MM.1S (cell line): ENCODE measurements around the gene ELF5.

Source experiments
- DNase-seq: peaks from one replicate; pipeline ENCODE4 v3.0.0-alpha.2; 2015
- H2AFZ ChIP-seq: fragments of 300-600 bp; sonication (generic); 2 replicates; pipeline ENCODE4 v1.6.0; 2016; ENCODE audit warnings: antibody characterized with exemption, low read length
- H3F3A ChIP-seq: fragments of 300-600 bp; sonication (generic); 2 replicates; pipeline ENCODE4 v1.6.1; 2016; ENCODE audit warnings: mild to moderate bottlenecking, antibody characterized with exemption, low read length, moderate library complexity, mixed read lengths; ENCODE audit not compliant: insufficient read depth
- H3K27ac ChIP-seq: fragments of 300-600 bp; sonication (generic); 2 replicates; pipeline ENCODE4 v1.5.1; 2016; ENCODE audit warnings: mild to moderate bottlenecking, low read length
- H3K27me3 ChIP-seq: fragments of 300-600 bp; sonication (generic); replicated peaks from 2 replicates; pipeline ENCODE4 v1.6.0; 2016; ENCODE audit warnings: low read length; ENCODE audit not compliant: insufficient read depth
- H3K36me3 ChIP-seq: fragments of 300-600 bp; sonication (generic); replicated peaks from 2 replicates; pipeline ENCODE4 v1.6.1; 2016; ENCODE audit warnings: mild to moderate bottlenecking, low read length, mixed read lengths; ENCODE audit not compliant: insufficient read depth
- H3K4me1 ChIP-seq: fragments of 300-600 bp; sonication (generic); 2 replicates; pipeline ENCODE4 v1.6.1; 2016; ENCODE audit warnings: low read length, mixed read lengths
- H3K4me2 ChIP-seq: fragments of 300-600 bp; sonication (generic); 2 replicates; pipeline ENCODE4 v1.6.0; 2016; ENCODE audit warnings: low read depth, low read length
- H3K4me3 ChIP-seq: fragments of 300-600 bp; sonication (generic); 2 replicates; pipeline ENCODE4 v1.5.1; 2016; ENCODE audit warnings: low read length, mixed read lengths
- H3K79me2 ChIP-seq: fragments of 300-600 bp; sonication (generic); 2 replicates; pipeline ENCODE4 v1.6.1; 2016; ENCODE audit warnings: mixed run types, low read length, mixed read lengths
- H3K9ac ChIP-seq: fragments of 300-600 bp; sonication (generic); 2 replicates; pipeline ENCODE4 v1.6.1; 2016; ENCODE audit warnings: low read length, mixed read lengths
- H3K9me2 ChIP-seq: fragments of 300-600 bp; sonication (generic); replicated peaks from 2 replicates; pipeline ENCODE4 v1.6.1; 2016; ENCODE audit warnings: mild to moderate bottlenecking, low read length, mixed read lengths; ENCODE audit not compliant: insufficient read depth
- H3K9me3 ChIP-seq: fragments of 300-600 bp; sonication (generic); replicated peaks from 2 replicates; pipeline ENCODE4 v1.6.1; 2016; ENCODE audit warnings: mild to moderate bottlenecking, low read length, mixed read lengths; ENCODE audit not compliant: insufficient read depth
- H4K20me1 ChIP-seq: fragments of 300-600 bp; sonication (generic); 2 replicates; pipeline ENCODE4 v1.6.1; 2016; ENCODE audit warnings: mild to moderate bottlenecking, low read length, moderate library complexity, mixed read lengths; ENCODE audit not compliant: insufficient read depth
- CTCF ChIP-seq: fragments of 300-600 bp; sonication (generic); IDR thresholded peaks from 2 replicates; pipeline ENCODE4 v1.5.1; 2016; ENCODE audit warnings: antibody characterized with exemption, low read length, mixed read lengths
- EZH2 ChIP-seq: fragments of 300-600 bp; sonication (generic); optimal IDR thresholded peaks from 2 replicates; pipeline ENCODE3; 2017; ENCODE audit warnings: low read depth, mild to moderate bottlenecking, antibody characterized with exemption, low read length, mixed read lengths
- EZH2phosphoT487 ChIP-seq: fragments of 300-600 bp; sonication (generic); IDR thresholded peaks from 2 replicates; pipeline ENCODE4 v1.6.1; 2018; ENCODE audit warnings: antibody characterized with exemption, low read length

ELF5 gene

GRCh38 chr11:34487430-34487829 lies 26.2 kb downstream of the ELF5 start:
- H3K9ac ChIP-seq: no peak overlapping the region

GRCh38 chr11:34483106-34483874 lies 30.3 kb downstream of the ELF5 start:
- peaks cover under 1% of the 10 kb centered on the region; the same call in 1 of the 2 replicates for H3K4me1 ChIP-seq
- H4K20me1 ChIP-seq: no peaks in the 10 kb centered on the region
- no peak overlapping the region for H3K27ac ChIP-seq
- no peak overlapping the region for H3K4me2 ChIP-seq
- no peaks in the 10 kb centered on the region for H3K9me3 ChIP-seq
- no peaks in the 10 kb centered on the region for H3K9me2 ChIP-seq
- H3K4me3 ChIP-seq: no peak overlapping the region
- H3K27me3 ChIP-seq: no peaks in the 10 kb centered on the region
- H2AFZ ChIP-seq: no peak overlapping the region
- H3F3A ChIP-seq: no peaks in the 10 kb centered on the region
- DNase-seq: no peak
- no peaks in the 10 kb centered on the region for H3K79me2 ChIP-seq
- no peak overlapping the region for H3K9ac ChIP-seq
- H3K36me3 ChIP-seq: no peaks in the 10 kb centered on the region
- TF ChIP-seq CTCF (no peak), EZH2phosphoT487 (no peak), EZH2 (no peak)

More at GRCh38 chr11:34487430-34487829, 26.2 kb downstream of the ELF5 start:
- Histone ChIP-seq H2AFZ (no peak overlapping the region), H3K4me1 (no peaks in the 10 kb centered on the region), H3K79me2 (no peaks in the 10 kb centered on the region), H3F3A (no peaks in the 10 kb centered on the region), H3K4me3 (no peak overlapping the region), H4K20me1 (no peaks in the 10 kb centered on the region), H3K4me2 (no peak overlapping the region), H3K27me3 (no peaks in the 10 kb centered on the region), H3K36me3 (no peaks in the 10 kb centered on the region), H3K9me3 (no peaks in the 10 kb centered on the region), H3K9me2 (no peaks in the 10 kb centered on the region), H3K27ac (no peak overlapping the region)
- no peak for DNase-seq
- TF ChIP-seq EZH2: no peak
- TF ChIP-seq CTCF: no peak
- no peak for TF ChIP-seq EZH2phosphoT487

- no peaks in the 10 kb centered on the region for H3K36me3 ChIP-seq
- no peaks in the 10 kb centered on the region for H3K9me3 ChIP-seq
- H3K79me2 ChIP-seq: no peaks in the 10 kb centered on the region
- H3K4me1 ChIP-seq: peaks cover 8% of the 10 kb centered on the region; the same call in 1 of the 2 replicates
- H3F3A ChIP-seq: no peaks in the 10 kb centered on the region
- H2AFZ ChIP-seq: no peak overlapping the region
- H3K27me3 ChIP-seq: no peaks in the 10 kb centered on the region
- H3K9me2 ChIP-seq: no peaks in the 10 kb centered on the region
- no peak overlapping the region for H3K27ac ChIP-seq
- no peak overlapping the region for H3K4me2 ChIP-seq
- H3K4me3 ChIP-seq: no peak overlapping the region
- no peaks in the 10 kb centered on the region for H4K20me1 ChIP-seq
- TF ChIP-seq CTCF: no peak
- TF ChIP-seq EZH2: no peak
- no peak for TF ChIP-seq EZH2phosphoT487
- no peak overlapping the region for H3K9ac ChIP-seq
- DNase-seq: no peak
Observed at GRCh38 chr11:34481307-34481706, 32.3 kb downstream of the ELF5 start.
